Measurements from ENCODE around the gene PARK7.

Gene PARK7

DNA sequence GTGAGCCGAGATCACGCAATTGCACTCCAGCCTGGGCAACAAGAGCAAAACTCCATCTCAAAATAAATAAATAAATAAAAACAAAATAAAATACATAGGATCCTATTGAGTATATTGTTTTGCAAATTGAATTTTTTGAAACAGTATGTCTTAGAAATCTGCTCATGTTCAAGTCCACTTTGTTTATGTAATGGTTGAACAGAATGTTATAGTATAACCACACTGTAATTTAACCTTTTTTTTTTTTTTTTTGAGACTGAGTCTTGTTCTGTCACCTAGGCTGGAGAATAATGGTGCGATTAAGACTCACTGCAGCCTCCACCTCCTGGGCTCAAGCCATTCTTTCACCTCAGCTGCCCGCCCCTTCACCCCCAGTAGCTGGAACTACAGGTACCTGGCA is 31.4 kb downstream of the PARK7 start:
- TF ChIP-seq, protein P1, sequence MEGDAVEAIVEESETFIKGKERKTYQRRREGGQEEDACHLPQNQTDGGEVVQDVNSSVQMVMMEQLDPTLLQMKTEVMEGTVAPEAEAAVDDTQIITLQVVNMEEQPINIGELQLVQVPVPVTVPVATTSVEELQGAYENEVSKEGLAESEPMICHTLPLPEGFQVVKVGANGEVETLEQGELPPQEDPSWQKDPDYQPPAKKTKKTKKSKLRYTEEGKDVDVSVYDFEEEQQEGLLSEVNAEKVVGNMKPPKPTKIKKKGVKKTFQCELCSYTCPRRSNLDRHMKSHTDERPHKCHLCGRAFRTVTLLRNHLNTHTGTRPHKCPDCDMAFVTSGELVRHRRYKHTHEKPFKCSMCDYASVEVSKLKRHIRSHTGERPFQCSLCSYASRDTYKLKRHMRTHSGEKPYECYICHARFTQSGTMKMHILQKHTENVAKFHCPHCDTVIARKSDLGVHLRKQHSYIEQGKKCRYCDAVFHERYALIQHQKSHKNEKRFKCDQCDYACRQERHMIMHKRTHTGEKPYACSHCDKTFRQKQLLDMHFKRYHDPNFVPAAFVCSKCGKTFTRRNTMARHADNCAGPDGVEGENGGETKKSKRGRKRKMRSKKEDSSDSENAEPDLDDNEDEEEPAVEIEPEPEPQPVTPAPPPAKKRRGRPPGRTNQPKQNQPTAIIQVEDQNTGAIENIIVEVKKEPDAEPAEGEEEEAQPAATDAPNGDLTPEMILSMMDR (IDR thresholded peaks at IDR 0.05): no peak

DNA sequence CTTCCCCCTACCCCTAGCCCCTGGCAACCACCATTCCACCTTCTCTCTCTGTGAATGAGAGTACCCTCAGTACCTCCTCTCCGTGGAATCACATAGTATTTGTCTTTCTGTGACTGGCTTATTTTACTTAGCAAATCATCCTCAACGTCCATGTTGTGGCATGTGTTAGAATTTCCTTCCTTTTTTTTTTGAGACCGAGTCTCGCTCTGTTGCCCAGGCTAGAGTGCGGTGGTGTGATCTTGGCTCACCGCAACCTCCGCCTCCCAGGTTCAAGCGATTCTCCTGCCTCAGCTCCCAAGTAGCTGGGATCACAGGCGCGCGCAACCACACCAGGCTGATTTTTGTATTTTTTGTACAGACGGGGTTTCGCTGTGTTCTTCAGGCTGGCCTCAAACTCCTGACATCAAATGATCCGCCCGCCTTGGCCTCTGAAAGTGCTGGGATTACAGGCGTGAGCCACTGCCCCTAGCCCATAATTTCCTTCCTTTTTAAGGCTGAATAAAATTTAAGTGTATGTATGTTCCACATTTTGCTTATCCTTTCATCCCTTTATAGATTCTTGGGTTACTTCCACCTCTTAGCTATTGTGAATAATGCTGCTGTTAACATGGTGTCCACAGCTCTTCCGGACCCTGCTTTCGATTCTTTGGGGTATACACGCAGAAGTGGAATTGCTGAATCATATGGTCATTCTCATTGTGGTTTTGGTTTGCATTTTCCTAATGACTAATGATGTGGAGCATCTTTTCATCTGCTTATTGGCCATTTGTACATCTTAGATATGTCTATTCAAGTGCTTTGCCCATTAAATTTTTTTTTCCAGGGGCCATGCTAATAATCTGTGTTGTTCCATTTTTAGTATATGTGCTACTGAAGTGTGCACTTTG is 32.3 kb downstream of the PARK7 start:
- TF ChIP-seq, protein P1 (IDR thresholded peaks at IDR 0.05): no peak

DNA sequence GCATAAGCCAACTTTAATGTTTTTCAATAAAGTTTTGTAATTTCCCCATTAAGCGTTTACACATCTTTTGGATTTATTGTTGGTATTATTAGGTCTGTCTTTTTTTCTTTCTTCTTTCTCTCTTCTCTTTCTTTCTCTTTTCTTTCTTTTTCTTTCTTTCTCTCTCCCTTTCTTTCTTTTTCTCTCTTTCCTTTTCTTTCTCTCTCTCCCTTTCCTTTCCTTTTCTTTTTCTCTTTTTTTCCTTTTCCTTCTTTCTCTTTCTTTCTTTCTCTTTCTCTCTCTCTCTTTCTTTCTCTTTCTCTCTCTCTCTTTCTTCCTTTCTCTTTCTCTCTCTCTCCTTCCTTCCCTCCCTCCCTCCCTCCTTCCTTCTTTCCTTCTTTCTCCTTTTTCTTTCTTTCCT is 33.3 kb downstream of the PARK7 start:
- TF ChIP-seq, protein P1 (IDR thresholded peaks at IDR 0.05): no peak

DNA sequence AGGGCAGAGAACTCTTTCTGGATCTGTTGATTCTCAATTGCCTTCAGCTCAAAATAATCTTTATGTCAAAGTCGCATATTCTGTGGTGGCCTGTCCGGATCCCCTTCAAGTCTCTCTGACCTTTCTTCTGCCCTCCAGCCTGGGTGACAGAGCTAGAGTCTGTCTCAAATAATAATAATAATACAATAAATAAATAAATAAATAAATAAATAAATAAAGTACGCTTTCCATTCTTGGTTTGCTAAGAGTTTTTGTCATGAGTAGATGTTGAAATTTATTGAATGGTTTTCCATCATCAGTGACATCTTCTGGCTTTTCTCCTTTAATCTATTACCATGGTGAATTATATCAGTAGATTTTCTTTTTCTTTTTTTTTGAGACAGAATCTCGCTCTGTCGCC is 33.9 kb downstream of the PARK7 start:
- TF ChIP-seq, protein P1 (IDR thresholded peaks at IDR 0.05): no peak

DNA sequence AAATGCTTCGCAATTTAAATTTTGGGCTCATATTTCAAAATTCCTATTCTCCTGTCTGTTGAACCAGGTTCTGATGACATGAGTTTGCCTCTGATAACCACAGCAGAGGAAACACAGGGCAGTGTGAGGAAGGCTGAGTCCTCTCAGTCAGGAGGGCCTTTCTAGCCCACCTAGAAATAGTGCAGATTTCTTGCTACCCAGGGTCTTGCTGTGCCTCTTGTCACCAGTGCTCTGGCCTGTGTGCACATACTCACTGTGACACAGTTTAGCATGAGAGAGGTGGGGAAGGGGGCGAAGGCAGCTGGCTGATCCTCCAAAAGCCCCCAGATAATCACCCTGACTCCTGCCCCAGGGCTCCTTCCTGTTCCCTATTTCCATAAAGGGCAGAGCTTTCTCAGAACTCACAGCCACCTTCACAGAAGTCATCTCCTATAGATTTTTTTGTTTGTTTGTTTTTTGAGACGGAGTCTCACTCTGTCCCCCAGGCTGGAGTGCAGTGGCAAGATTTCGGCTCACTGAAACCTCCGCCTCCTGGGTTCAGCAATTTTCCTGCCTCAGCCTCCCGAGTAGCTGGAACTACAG is 40.9 kb downstream of the PARK7 start:
- TF ChIP-seq, protein P1 (IDR thresholded peaks at IDR 0.05): no peak

DNA sequence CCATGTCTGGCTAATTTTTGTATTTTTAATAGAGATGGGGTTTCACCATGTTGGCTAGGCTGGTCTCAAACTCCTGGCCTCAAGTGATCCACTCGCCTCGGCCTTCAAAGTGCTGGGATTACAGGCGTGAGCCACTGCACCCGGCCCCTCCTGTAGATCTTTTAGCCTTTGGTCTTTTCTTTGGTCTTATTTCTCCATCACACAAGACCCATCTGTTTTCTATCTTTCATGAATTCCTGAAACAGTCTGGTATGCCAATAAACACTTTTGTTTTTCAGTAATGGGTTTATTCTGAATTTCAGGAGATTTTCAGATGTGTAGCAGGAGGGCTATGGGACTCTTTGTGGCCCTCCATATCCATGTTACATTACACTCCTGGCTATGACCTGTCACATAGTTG is 41.4 kb downstream of the PARK7 start:
- TF ChIP-seq, protein P1 (IDR thresholded peaks at IDR 0.05): no peak

DNA sequence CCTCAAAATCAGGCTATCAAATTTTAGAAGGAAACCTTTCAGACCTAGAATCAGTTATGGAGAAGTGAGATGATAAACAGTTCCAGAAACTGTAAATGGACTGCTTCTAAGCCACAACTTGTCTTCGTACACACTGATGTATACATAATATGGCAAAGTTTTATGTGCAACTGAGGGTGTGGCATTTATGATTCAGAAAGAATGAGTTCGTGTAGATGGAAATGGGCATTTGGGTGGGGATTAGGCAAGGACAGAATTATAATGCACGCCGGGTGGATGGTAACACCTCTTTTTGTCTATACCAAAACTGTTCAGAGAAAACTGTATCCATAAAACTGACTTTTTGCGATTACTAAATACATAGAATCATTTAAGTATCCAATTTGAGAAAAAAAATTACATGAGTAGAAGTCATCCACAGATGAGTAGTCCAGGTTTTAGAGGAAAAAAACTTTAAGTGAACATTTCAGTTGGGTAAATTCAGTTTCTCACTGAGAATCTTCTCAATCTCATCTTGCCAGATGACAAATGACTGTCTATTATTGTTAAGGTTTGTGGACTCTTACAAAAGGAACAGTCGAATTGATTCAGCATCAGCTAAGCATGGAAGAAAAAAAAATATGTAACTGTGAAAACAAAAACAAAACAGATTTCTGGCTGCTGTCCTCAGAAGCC is 42.1 kb downstream of the PARK7 start:
- TF ChIP-seq, protein P1 (IDR thresholded peaks at IDR 0.05): no peak
